Measurements from ENCODE around the gene BPI. TPM values are rescaled to one million over a fixed set of nuclear protein-coding genes. Genes with fewer than 3 reads are reported as not detected.
A peak's percentile ranks its signal among the peaks of the same experiment; 100 is the strongest.

The BPI gene
- total RNA-seq, 1 experiment from 2014 or later: not detected

DNA sequence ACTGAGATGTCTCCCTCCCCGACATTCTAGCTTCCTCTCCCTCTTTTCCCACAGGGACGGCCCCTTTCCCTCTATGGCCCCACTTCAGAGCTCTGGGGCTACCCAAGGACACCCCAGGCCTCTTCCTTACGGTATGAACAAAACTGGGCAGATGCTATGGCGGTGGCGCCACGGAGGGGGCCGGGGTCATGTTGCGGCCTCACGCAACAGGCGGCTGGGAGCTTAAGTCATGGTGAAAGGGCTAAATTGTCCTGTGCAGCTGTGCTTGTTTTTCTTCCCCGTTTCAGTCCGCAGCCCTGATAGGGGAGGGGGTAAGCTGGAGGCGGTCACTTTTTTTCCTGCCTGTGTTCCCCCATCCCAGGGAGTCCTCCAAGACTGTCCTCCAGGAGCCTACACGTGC, 25.8 kb upstream of the BPI start:
- H3K4me1 ChIP-seq (ENCODE audit: insufficient read depth, low read length): no peaks in the 10 kb centered on the region
- Mint-ChIP-seq H3K4me3 (no peak overlapping the region), H3K36me3 (ENCODE audit: insufficient read depth in 1 of 3, low read depth in 3 of 3) (peaks cover 0 to 8% (median 3%) of the 10 kb centered on the region in 3 experiments; a peak in 3 of 7 replicates), H3K9me3 (peaks cover 10 to 15% of the 10 kb centered on the region in 2 experiments), H3K27ac (peak overlapping the region; percentile 16 to 90 (median 55); a peak in 4 of 7 replicates), H3K27me3 (ENCODE audit: low read depth) (no peaks in the 10 kb centered on the region; the same call in 1 of the 2 replicates), H3K4me1 (peaks cover 10 to 15% of the 10 kb centered on the region in 2 experiments)
- H3K79me1 ChIP-seq (ENCODE audit: insufficient read depth, low read depth, low read length, poor library complexity, severe bottlenecking): no peaks in the 10 kb centered on the region
- no peaks in the 10 kb centered on the region for H4K20me1 ChIP-seq (ENCODE audit: control insufficient read depth, insufficient read depth, insufficient read length)
- no CpG with 5 or more reads among the region's 14 CpGs for WGBS (ENCODE audit: extremely low coverage, insufficient read length, low lambda C conversion rate)
- H3T11ph ChIP-seq (ENCODE audit: low read length): no peak overlapping the region
- H2BK15ac ChIP-seq (ENCODE audit: low read depth, low read length): no peak overlapping the region
- no peaks in the 10 kb centered on the region for H3K23me2 ChIP-seq (ENCODE audit: insufficient read length, low read depth, low read length, poor library complexity, severe bottlenecking)
- no peaks in the 10 kb centered on the region for H3K27me3 ChIP-seq (ENCODE audit: insufficient read depth, low read length)
- no peak overlapping the region for H3K23ac ChIP-seq (ENCODE audit: insufficient read length, low read depth, low read length)
- H2BK12ac ChIP-seq (ENCODE audit: insufficient read length, low read depth, low read length): no peak overlapping the region
- H4K91ac ChIP-seq (ENCODE audit: insufficient read length, low read depth, low read length): no peak overlapping the region
- no peaks in the 10 kb centered on the region for H3K9me3 ChIP-seq (ENCODE audit: control insufficient read depth, low read depth, low read length)
- no peak overlapping the region for H2AFZ ChIP-seq (ENCODE audit: low read length)
- H3K9ac ChIP-seq (ENCODE audit: extremely low read depth, insufficient read length, low read length): no peak overlapping the region
- TF ChIP-seq, protein P1, sequence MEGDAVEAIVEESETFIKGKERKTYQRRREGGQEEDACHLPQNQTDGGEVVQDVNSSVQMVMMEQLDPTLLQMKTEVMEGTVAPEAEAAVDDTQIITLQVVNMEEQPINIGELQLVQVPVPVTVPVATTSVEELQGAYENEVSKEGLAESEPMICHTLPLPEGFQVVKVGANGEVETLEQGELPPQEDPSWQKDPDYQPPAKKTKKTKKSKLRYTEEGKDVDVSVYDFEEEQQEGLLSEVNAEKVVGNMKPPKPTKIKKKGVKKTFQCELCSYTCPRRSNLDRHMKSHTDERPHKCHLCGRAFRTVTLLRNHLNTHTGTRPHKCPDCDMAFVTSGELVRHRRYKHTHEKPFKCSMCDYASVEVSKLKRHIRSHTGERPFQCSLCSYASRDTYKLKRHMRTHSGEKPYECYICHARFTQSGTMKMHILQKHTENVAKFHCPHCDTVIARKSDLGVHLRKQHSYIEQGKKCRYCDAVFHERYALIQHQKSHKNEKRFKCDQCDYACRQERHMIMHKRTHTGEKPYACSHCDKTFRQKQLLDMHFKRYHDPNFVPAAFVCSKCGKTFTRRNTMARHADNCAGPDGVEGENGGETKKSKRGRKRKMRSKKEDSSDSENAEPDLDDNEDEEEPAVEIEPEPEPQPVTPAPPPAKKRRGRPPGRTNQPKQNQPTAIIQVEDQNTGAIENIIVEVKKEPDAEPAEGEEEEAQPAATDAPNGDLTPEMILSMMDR (conservative IDR thresholded peaks at IDR 0.05): no peak
- DNase-seq: no peak
- no peaks in the 10 kb centered on the region for H3K79me2 ChIP-seq (ENCODE audit: insufficient read depth, low read length)
- H2BK120ac ChIP-seq (ENCODE audit: low read depth, low read length, poor library complexity, severe bottlenecking): no peak overlapping the region
- no peak overlapping the region for H2AK5ac ChIP-seq (ENCODE audit: insufficient read length, low read length)
- H2BK20ac ChIP-seq (ENCODE audit: low read depth, low read length, poor library complexity, severe bottlenecking): no peak overlapping the region
- no peak overlapping the region for H3K27ac ChIP-seq (ENCODE audit: insufficient read length, low read depth, low read length)
- H3K14ac ChIP-seq (ENCODE audit: insufficient read depth, low read length): no peak overlapping the region; the same call in 1 of the 2 replicates
- H2BK5ac ChIP-seq (ENCODE audit: insufficient read length, low read length): no peak overlapping the region
- no peak overlapping the region for H4K5ac ChIP-seq (ENCODE audit: insufficient read length, low read depth, low read length)
- H3K18ac ChIP-seq (ENCODE audit: insufficient read length, low read depth, low read length): no peak overlapping the region
- no peak overlapping the region for H3K4me2 ChIP-seq (ENCODE audit: insufficient read depth, insufficient read length, low read length)
- no peak overlapping the region for H4K8ac ChIP-seq (replicated peaks; ENCODE audit: insufficient read length, low read depth, low read length)
- no peak overlapping the region for H3K4ac ChIP-seq (ENCODE audit: low read depth, low read length)
- H3K56ac ChIP-seq (ENCODE audit: insufficient read length, low read depth, low read length): no peak overlapping the region
